HEK293 (cell line): Measurements from ENCODE around the gene OR51I1.

Experiments used
- MZF1 ChIP-seq: fragments of 450-650 bp; formaldehyde crosslinking; IDR thresholded peaks from 2 replicates; pipeline ENCODE4 v1.5.1; 2017; ENCODE audit warnings: missing biosample characterization, missing genetic modification characterization, borderline replicate concordance
- ZNF138 ChIP-seq: fragments of 450-650 bp; formaldehyde crosslinking; IDR thresholded peaks from 2 replicates; pipeline ENCODE4 v1.5.1; 2016; ENCODE audit warnings: missing biosample characterization, missing genetic modification characterization, borderline replicate concordance
- ZNF169 ChIP-seq: fragments of 450-650 bp; formaldehyde crosslinking; IDR thresholded peaks from 2 replicates; pipeline ENCODE4 v1.5.1; 2016; ENCODE audit warnings: missing biosample characterization, missing genetic modification characterization
- ZNF18 ChIP-seq: fragments of 450-650 bp; formaldehyde crosslinking; IDR thresholded peaks from 2 replicates; pipeline ENCODE4 v1.5.1; 2016; ENCODE audit warnings: missing biosample characterization, missing genetic modification characterization
- ZNF747 ChIP-seq: fragments of 450-650 bp; formaldehyde crosslinking; IDR thresholded peaks from 2 replicates; pipeline ENCODE4 v1.5.1; 2016; ENCODE audit warnings: missing biosample characterization, missing genetic modification characterization
- ZNF830 ChIP-seq: fragments of 450-650 bp; IDR thresholded peaks from 2 replicates; pipeline ENCODE4 v1.5.0; 2018; ENCODE audit warnings: missing biosample characterization, missing genetic modification characterization, low read depth, mild to moderate bottlenecking, moderate library complexity

OR51I1 gene

GRCh38 chr11:5394091-5394490, 47.2 kb downstream of the OR51I1 start (continued):
- TF ChIP-seq ZNF18: no peak
- TF ChIP-seq MZF1 (tag by site-specific recombination): no peak
- no peak for TF ChIP-seq ZNF830 (tag by site-specific recombination)
- TF ChIP-seq ZNF747 (tag by site-specific recombination): no peak
- TF ChIP-seq ZNF138 (tag by site-specific recombination): no peak
- no peak for TF ChIP-seq ZNF169
